ENCODE measurements around the gene RALGAPA2.

DNA sequence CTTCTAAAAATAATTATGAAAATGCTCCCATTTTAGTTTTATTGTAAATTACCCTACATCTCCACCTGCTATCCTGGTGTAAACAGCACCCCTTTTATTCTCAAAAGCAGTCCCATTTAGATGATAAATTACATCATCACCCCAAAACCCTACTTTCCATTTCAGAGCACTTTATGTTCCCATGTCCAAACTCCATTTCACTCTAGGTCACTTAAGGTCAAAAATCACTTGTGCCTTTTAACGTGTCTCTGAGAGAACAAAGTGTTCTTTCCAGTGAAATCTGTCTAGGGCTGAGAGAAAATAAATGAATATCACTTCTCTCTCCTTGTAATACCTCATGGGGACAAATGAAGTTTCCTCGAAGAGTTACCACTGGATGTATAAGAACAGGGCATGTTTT is 187.2 kb downstream of the RALGAPA2 start:
- TF ChIP-seq, protein P1, sequence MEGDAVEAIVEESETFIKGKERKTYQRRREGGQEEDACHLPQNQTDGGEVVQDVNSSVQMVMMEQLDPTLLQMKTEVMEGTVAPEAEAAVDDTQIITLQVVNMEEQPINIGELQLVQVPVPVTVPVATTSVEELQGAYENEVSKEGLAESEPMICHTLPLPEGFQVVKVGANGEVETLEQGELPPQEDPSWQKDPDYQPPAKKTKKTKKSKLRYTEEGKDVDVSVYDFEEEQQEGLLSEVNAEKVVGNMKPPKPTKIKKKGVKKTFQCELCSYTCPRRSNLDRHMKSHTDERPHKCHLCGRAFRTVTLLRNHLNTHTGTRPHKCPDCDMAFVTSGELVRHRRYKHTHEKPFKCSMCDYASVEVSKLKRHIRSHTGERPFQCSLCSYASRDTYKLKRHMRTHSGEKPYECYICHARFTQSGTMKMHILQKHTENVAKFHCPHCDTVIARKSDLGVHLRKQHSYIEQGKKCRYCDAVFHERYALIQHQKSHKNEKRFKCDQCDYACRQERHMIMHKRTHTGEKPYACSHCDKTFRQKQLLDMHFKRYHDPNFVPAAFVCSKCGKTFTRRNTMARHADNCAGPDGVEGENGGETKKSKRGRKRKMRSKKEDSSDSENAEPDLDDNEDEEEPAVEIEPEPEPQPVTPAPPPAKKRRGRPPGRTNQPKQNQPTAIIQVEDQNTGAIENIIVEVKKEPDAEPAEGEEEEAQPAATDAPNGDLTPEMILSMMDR (IDR thresholded peaks at IDR 0.05; ENCODE audit: low read length), result no peak
- TF ChIP-seq EZH2 (IDR thresholded peaks at IDR 0.05; ENCODE audit: borderline replicate concordance, low read length), result no peak

Measured in OCI-LY1 (cell line).